GM21367 (cell line): ENCODE data around the gene NYAP1.
"Not testable (repeated sequence)": the region's sequence is repeated elsewhere in the genome, so short reads cannot be mapped to it uniquely, and the experiment has no call there.

ENCODE experiments used
- ATAC-seq: cut with Tn5 transposase; IDR thresholded peaks from one replicate; pipeline ENCODE4 v1.9.1; 2021; ENCODE audit not compliant: unreplicated experiment

NYAP1 gene

DNA sequence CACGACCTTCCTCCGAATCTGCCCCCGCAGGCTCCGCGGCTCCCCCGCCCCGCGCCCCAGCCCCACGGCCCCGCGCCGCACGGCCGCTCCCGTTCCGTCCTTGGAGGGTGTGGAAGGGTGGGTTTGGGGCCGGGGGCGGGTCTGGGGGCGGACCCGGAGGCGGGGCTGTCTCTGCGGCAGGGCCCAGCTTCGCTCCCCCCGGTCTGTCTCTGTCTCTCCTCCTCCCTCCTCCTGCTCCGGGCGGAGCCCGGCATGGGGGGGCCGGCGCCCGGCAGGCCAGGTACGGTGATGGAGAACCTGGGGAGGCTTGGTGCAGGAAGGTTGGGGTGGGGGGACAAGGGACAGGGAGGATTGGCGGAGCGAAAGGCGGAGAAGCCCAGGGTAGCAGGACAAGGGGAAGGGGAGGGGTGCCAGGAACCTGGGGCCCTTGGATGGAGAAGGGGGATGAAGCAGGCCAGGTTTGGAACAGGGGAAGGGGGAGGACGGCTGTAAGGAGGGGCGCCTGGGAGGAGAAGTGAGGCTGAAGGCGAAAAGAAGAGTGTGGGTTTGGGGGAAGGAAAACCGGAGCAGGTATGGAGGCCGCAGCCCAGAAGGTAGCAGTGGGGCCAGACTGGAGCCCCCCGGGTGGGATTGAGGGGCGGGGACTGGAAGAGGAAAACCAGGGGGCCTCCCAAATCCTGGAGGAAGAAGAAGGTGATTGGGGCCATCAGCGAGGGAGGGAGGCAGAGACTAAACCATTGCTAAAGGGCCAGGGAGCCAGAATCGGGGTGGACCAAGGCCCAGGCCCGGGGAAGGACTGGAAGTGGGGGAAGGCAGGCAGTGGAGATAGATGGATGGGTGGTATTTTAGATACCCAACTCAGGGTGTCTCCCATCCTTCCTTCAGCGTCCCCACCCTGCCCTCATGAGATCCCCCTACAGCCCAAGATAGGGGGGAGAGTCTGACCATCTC is at the start of gene NYAP1:
Gene NYAP1, plus strand, starts transcription at position 206 of the 951 bp plus-strand sequence. CDS start 1,385 bp downstream, outside the sequence.
- ATAC-seq = no peak

DNA sequence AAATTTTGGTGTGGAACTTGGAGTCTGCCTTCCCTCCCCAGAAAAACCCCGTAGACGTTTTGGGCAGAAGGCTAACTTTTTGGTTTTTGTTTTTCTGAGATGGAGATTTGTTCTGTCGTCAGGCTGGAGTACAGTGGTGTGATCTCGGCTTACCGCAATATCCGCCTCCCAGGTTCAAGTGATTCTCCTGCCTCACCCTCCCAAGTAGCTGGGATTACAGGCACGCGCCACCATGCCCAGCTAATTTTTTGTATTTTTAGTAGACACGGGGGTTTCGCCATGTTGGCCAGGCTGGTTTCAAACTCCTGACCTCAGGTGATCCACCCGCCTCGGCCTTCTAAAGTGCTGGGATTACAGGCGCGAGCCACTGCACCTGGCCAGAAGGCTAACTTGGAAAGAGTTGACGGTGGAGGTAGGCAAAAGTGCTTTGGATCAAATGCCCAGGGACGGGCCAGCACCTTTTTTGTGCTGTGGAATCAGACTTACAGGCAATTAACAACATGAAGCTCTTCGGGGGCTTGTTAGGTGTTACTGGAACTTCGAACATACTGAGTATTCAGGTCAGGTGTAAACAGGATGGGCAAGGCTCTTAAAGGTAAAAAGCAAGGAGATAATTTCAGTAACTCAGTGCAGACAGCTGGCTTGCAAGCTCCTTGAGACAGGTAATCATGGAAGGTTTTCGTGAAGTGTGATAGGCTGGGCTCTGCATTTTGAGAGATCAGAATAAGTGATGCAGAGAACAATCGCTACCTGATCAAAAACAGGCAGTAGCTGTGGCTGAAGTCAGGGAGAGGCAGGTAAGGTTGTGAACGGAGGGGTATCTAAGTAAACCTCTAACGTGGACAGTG is 49.2 kb upstream of the NYAP1 start:
- no peak for ATAC-seq

DNA sequence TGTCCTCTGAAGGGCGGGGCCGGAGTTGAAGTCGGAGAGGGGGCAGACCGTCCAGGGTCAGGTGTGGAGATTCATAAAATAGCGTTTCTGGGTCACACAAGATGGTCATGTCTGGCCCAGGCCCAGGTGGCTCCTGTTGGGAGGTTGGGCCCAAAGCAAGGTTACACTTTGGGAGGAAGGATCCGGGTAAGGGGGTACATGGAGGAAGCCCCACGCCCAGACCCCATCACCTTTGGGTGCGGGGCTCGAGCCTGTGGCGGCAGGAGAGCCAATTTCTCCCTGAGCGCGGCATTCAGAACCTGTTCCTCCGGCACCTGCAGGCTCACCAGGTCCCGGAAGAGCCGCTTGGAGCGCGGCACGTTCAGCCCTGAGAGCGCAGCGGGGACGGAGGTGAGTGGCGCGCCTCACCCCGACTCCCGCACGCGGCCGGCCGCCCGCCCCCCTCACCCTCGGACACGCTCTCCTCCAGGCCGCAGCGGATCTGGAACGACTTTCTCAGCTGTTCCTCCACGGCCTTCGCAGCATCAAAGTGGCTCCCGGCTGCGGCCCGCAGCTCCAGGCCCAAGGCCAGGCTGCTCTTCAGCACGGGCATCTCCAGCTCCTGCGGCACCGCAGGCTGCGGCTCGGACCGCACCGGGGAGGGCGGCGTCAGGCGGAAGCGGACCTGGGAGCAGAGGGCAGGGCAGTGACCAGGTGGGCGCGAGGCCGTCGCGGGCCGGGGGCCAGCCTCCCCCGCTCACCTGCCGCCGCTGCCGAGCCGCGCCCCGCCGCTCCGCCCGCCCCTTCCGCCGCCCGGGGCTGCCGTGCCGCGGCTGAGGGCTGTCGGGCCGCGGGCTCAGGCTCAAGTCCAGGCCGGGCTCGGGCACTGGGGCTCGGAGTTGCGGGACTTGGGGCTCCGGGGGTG is 48.1 kb upstream of the NYAP1 start:
- ATAC-seq = peak; percentile 25

DNA sequence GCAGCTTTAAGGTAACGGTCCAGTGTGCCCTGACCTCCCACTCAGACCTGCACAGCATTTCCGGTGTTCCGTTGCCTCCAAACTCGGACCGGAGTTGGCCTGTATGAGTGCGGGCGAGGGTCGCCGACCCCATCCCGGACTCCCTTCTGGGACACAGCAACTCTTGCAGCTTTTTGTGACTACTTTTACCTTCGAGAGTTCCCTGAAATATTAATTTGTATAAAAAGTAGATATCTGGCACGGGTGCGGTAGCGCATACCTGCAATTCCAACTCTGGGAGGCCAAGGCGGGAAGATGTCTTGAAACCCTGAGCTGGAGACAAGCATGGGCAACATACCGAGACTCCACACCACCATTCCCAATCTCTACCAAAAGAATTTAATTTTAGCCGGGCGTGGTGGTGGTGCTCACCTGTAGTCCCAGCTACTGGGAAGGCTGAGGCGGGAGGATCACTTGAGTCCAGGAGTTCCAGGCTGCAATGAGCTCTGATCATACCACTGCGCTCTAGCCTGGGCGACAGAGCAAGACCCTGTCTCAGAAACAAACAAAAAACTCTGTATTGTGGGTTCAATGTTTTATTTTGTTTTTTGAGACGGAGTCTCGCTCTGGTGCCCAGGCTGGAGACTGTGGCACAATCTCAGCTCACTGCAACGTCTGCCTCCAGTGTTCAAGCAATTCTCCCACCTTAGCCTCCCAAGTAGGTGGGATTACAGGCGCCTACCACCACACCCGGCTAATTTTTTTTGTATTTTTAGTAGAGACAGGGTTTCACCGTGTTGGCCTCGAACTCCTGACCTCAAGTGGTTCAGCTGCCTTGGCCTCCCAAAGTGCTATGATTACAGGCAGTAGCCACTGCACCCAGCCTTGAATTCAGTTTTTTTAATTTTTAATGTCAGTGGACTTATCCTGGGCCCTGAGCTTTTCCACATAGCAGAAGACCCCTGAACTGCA is 46.3 kb upstream of the NYAP1 start:
- no peak for ATAC-seq

DNA sequence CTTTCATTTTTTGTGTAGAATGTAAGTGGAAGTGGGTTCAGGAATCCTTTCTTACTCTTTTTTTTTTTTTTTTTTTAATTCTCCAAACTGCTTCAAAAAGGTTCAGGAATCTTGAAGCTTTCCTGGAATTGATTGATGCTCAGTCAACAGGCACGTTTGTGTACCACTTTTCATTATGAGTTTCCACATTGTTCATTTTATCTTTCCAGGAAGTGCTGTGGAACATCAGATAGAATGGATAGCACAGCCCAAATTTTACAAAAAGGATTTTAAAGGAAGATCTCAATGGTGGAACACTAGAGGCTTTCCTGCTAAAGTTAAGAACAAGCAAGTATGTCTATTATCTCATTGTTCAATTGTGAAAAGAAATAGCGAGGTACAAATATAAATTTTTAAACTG is 45.6 kb upstream of the NYAP1 start:
- no peak for ATAC-seq

DNA sequence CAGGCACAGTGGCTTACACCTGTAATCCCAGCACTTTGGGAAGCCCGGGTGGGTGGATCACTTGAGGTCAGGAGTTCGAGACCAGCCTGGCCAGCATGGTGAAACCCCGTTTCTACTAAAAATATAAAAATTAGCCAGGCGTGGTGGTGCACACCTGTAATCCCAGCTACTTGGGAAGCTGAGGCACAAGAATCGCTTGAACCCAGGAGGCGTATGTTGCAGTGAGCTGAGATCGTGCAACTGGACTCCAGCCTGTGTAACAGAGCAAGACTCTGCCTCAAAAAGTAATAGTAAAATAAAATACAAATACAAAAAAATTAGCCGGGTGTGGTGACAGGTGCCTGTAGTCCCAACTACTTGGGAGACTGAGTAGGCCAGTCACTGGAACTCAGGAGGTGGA is 45.0 kb upstream of the NYAP1 start:
- ATAC-seq = not testable (repeated sequence)

DNA sequence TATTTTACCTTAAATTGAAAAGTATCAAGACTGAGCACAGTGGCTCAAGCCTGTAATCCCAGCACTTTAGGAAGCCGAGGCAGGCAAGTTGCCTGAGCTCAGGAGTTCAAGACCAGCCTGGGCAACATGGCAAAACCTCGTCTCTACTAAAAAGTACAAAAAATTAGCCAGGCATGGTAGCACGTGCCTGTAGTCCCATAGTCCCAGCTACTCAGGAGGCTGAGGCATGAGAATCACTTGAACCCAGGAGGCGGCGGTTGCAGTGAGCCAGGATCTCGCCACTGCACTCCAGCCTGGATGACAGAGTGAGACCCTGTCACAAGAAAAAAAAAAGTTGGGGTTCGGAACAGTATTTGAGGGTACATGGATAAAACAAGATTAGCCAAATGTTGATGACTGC is 44.5 kb upstream of the NYAP1 start:
- not testable (repeated sequence) for ATAC-seq

DNA sequence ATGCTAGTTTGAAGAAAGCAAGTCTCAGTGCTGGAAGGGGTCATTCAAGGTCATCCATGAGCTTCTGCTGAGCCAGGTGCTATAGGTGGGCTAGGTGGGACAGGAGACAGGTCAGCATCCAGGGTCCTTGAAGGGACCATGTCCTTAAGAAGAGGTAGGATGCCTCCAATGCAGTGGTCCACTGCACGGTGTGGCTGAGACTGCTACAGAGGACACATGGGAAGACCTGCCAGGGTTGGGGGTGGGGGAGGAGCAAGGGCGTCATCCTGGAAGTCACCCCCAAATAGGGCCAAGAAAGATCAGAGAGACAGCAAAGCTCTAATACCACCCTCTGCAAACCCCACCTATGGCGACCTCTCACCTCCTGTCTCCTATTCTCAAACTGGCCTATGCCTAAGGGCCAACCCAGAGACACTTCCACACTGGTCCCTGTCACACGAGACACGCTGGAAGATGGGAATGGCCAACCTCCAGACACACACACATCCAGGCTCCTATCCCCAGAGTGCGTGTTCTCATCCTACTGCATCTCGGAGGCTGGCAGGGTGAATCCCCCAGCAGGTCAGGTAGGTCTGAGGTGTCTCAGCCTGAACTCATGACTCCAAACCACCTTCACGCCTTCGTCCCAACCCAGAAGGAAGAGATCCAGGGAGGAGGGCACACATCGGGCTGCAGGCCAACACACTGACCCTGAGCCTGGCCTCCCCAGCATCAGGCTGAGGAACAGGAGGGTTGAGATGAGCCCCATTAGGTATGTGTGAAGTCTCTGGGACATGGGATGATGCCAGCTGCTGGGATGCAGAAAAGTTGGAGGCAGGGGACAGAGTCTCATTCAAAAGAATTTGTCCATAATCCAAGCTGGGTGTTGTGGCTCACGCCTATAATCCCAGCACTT is 41.8 kb upstream of the NYAP1 start:
- ATAC-seq = no peak

DNA sequence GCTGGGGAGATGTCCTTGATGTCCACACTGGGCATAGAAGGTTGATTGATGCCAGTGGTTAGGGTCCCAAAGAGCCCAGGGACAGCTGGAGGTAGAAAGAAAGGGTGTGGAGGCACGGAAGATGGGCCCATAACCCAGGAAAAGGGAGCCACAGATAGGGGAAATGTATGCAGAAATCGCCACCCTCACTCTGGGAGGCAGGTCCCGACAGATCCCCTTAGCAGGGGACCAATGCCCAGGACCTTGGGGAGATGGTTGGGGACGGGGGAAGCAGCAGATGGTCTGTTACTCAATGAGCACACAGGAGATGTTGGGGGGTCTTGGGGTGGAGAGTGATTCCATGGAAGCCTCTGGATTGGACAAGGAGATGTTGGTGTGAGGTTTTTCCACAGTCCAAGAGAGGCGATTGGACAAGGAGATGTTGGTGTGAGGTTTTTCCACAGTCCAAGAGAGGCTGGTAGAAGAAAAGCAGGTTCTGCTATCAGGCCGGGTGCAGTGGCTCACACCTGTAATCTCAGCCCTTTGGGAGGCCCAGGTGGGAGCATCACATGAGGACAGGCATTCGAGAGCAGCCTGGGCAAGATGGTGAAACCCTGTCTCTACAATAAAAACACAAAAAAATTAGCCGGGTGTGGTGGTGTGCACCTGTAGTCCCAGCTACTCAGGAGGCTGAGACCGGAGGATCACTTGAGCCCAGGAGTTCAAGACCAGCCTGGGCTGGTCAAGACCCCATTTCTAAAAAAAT is 40.5 kb upstream of the NYAP1 start:
- ATAC-seq = no peak

DNA sequence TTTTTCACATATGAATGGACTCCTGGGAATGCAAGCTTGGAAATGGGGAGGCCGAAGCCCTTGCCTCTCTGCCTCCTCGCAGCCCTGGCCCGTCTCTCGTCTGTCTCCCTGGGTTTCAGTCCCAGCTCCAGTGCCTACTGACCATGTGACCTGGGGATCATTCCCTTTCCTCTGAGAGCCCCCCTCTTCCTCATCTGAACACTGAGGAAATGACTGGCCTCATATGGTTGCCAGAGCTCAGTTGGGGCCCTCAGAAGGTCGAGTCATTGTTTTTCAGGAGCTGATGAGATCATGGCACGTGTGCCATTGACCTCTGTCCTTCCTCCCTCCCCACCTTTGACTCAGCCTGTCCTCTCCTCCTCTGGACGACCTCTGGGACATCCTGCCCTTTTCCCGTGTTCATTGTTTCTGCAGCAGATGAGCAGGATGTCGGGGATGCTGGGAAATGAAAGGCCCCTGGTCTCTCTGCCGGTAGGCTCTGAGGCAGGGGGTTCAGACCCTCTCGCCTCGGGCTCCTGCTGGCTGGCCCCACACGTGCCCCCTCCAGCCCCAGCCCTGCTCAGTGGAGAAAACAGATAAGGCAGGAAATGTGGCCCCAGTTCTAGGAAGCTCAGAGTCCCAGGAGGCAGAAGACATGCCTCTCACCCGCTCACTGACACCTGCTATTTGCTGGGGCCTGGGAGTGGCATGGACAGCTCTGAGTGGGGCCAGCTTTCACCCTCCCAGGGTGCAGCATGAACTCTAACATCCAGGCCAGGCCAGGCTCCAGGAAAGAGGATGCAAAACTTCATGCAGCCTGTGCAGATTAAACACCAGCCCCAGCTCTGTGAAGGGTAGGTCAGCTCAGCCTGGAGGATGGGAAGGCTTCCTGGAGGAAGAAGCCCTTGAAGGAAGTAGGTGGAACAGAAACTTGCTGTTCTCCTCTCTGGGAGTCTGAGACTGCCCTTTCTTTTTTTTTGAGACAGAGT is 39.1 kb upstream of the NYAP1 start:
- ATAC-seq = no peak

DNA sequence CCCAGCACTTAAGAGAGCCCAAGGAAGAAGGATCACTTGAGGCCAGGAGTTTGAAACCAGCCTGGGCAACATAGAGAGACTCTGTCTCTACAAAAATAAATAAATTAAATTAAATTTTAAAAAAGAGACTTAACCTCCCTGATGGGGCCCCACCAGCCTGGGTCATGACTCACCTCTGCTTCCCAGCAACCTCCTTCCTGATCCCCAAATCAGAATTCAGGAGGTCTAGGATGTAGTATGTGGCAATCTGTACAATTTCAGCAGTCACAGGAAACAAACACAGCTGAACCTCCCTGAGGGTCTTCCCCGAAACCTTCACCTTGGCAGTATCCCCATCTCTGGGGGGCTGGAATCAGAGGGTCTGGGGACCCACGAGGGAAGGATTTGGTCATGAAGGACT is 37.7 kb upstream of the NYAP1 start:
- ATAC-seq = no peak

DNA sequence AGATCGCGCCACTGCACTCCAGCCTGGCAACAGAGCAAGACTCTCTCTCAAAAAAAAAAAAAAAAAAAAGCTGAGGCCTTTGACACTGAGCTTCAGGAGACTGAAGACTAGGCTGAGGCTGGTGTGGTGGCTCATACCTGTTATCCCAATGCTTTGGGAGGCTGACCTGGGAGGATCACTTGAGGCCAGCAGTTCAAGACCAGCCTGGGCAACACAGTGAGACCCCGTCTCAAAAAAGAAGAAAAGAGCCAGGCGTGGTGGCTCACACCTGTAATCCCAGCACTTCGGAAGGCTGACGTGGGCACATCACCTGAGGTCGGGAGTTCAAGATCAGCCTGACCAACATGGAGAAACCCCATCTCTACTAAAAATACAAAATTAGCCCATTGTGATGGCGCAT is 36.4 kb upstream of the NYAP1 start:
- not testable (repeated sequence) for ATAC-seq

DNA sequence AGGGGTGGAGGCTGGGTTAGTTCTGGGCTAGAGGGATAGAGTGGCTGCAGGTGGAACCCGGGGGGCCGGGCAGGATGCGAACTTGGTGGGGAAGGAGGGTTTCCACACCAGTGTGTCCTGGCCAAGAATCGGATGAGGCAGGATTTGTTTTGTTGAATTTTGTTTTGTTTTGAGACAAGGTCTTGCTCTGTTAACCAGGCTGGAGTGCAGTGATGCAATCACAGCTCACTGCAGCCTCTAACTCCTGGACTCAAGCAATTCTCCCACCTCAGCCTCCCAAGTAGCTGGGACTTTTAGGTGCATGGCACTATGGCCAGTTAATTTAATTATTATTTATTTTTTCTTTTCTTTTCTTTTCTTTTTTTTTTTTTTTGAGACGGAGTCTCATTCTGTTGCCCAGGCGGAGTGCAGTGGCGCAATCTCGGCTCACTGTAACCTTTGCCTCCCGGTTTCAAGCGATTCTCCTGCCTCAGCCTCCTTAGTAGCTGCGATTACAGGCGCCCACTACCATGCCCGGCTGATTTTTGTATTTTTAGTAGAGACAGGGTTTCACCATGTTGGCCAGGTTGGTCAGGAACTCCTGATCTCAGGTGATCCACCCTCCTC is 34.4 kb upstream of the NYAP1 start:
- ATAC-seq = no peak

DNA sequence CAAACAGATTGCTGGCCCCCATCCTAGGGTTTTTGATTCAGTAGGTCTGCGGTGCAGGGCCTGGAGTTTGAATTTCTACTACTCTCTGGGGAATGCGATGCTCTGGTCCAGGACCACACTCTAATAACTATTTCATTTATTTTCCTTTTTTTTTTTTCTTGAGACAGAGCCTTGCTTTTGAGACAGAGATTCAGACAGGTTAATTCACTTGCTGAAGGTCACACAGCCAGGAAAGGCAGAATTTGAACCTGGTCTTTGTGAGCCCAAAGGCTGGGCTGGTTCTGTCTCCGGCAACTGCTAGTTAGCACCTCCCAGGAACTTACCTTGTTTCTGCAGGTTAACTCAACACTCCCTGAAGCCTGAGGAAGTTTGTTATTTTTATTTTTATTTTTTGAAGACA is 31.2 kb upstream of the NYAP1 start:
- ATAC-seq = no peak

DNA sequence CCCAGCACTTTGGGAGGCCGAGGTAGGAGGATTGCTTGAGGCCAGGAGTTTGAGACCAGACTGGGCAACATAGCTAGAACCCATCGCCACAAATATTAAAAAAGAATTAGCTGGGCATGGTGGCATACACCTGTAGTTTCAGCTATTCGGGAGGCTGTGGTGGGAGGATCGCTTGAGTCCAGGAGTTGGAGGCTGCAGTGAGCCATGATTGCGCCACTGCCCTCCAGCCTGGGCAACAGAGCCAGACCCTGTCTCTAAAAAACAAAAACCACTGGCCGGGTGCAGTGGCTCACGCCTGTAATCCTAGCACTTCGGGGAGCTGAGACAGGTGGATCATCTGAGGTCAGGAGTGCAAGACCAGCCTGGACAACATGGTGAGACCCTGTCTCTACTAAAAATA is 29.9 kb upstream of the NYAP1 start:
- ATAC-seq = not testable (repeated sequence)

DNA sequence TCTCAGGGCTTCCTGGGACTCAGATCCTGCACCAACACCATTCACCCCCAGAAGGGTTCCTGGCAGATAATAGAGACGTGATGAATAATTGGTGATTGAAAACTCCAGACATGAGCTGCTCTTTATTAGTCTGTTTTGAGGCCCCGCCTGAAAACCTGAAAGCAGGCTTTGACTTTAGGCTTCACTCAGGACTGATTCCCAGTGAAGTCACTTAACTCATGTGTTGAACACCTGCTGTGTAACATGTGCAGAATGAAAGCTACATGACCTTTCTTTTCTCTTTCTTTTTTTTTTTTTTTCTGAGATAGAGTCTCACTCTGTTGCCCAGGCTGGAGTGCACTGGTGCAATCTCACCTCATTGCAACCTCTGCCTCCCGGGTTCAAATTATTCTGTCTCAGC is 28.5 kb upstream of the NYAP1 start:
- ATAC-seq = no peak
